H1 (cell line): ENCODE data around the gene EVA1C. TPM values are rescaled to one million over a fixed set of nuclear protein-coding genes. Genes with fewer than 3 reads are reported as not detected.

Experiments used
- CTCF ChIA-PET: fragments of 300-600 bp; sonication (Branson Sonifier 250); formaldehyde crosslinking; loops from one replicate; lab custom pipeline; 2021; ENCODE audit not compliant: partially characterized antibody; lab: Charles Lee
- POLR2A ChIA-PET: fragments of 300-600 bp; sonication (Branson Sonifier 250); formaldehyde crosslinking; loops from one replicate; lab custom pipeline; 2021; ENCODE audit warnings: inconsistent platforms; ENCODE audit not compliant: partially characterized antibody; lab: Charles Lee
- DNase-seq, 2 experiments: peaks; one replicate each; pipeline versions ENCODE4 v3.0.0 to v3.0.0-alpha.2; 2010 to 2022; ENCODE audit warnings: low spot score in 2 of 2, low read depth in 1 of 2, mixed read lengths in 1 of 2
- FAIRE-seq: peaks from 2 replicates; lab custom pipeline; 2011; peaks lifted over from hg19 to GRCh38; lab: Jason Lieb, UNC
- H2AFZ ChIP-seq: 2 replicates; pipeline ENCODE4 v1.8.1; 2012; ENCODE audit warnings: low read length, inconsistent platforms
- H2AK5ac ChIP-seq: 2 replicates; pipeline ENCODE4 v1.6.1; 2013; ENCODE audit warnings: low read depth, low read length
- H2BK120ac ChIP-seq: replicated peaks from 2 replicates; pipeline ENCODE3; 2013; ENCODE audit warnings: low read depth, low read length, inconsistent platforms
- H2BK12ac ChIP-seq: 2 replicates; pipeline ENCODE4 v1.6.1; 2013; ENCODE audit warnings: low read depth, low read length
- H2BK15ac ChIP-seq: 2 replicates; pipeline ENCODE4 v1.6.1; 2013; ENCODE audit warnings: low read length
- H2BK20ac ChIP-seq: 2 replicates; pipeline ENCODE4 v1.6.1; 2013; ENCODE audit warnings: low read length
- H2BK5ac ChIP-seq: 2 replicates; pipeline ENCODE4 v1.6.1; 2013; ENCODE audit warnings: low read depth, low read length
- H3K14ac ChIP-seq: 2 replicates; pipeline ENCODE4 v1.6.1; 2013; ENCODE audit warnings: inconsistent platforms; ENCODE audit not compliant: insufficient read length
- H3K18ac ChIP-seq: 2 replicates; pipeline ENCODE4 v1.6.1; 2013; ENCODE audit warnings: low read length; ENCODE audit errors: extremely low read depth
- H3K23ac ChIP-seq: 2 replicates; pipeline ENCODE4 v1.6.1; 2013; ENCODE audit warnings: inconsistent platforms; ENCODE audit not compliant: insufficient read length
- H3K23me2 ChIP-seq: 2 replicates; pipeline ENCODE4 v1.6.1; 2013; ENCODE audit warnings: low read depth, low read length
- H3K27ac ChIP-seq: 2 replicates; pipeline ENCODE4 v1.6.1; 2011; ENCODE audit warnings: low read depth, low read length, inconsistent platforms
- H3K27me3 ChIP-seq, 4 experiments: replicated peaks in 1 of 4; 1 replicate in 1 of 4; 2 replicates in 3 of 4; pipeline versions ENCODE4 v1.6.1 to v1.8.1; 2011 to 2013; ENCODE audit warnings: low read length in 3 of 4, mild to moderate bottlenecking in 3 of 4, inconsistent platforms in 2 of 4, mixed read lengths in 2 of 4, moderate library complexity in 1 of 4; ENCODE audit not compliant: control insufficient read depth in 3 of 4, insufficient read depth in 3 of 4; ENCODE audit errors: extremely low read depth in 1 of 4
- H3K36me3 ChIP-seq, 4 experiments: 2 replicates each; pipeline versions ENCODE4 v1.6.1 to v1.8.1; 2011 to 2013; ENCODE audit warnings: mild to moderate bottlenecking in 4 of 4, low read length in 3 of 4, moderate library complexity in 2 of 4, control low read depth in 1 of 4, inconsistent platforms in 1 of 4; ENCODE audit not compliant: insufficient read depth in 4 of 4, control insufficient read depth in 2 of 4
- H3K4ac ChIP-seq: replicated peaks from 2 replicates; pipeline ENCODE3; 2013; ENCODE audit warnings: low read length, low read depth, mixed read lengths, inconsistent platforms; ENCODE audit not compliant: insufficient read length
- H3K4me1 ChIP-seq, 4 experiments: replicated peaks in 1 of 4; 1 replicate in 1 of 4; 2 replicates in 3 of 4; pipeline versions ENCODE4 v1.6.1 to v1.8.1; 2011 to 2013; ENCODE audit warnings: low read length in 3 of 4, inconsistent platforms in 2 of 4, mixed read lengths in 1 of 4; ENCODE audit not compliant: insufficient read depth in 4 of 4, control insufficient read depth in 3 of 4
- H3K4me2 ChIP-seq, 2 experiments: 2 replicates each; pipeline versions ENCODE4 v1.6.1 to v1.8.1; 2011 to 2013; ENCODE audit warnings: low read depth in 2 of 2, low read length in 2 of 2, control low read depth in 1 of 2, inconsistent platforms in 1 of 2, mild to moderate bottlenecking in 1 of 2; ENCODE audit not compliant: insufficient read depth in 1 of 2
- H3K4me3 ChIP-seq, 4 experiments: fragments of 200-600, 300-600 bp in 1 of 4; sonication (generic), shearing (Covaris generic), sonication (Bioruptor Twin) in 1 of 4; 2 replicates each; pipeline versions ENCODE4 v1.5.1 to v1.8.1; 2011 to 2016; ENCODE audit warnings: low read length in 4 of 4, low read depth in 3 of 4, control low read depth in 2 of 4, inconsistent platforms in 2 of 4, mild to moderate bottlenecking in 2 of 4, mixed read lengths in 1 of 4, moderate library complexity in 1 of 4; ENCODE audit not compliant: insufficient read depth in 2 of 4; ENCODE audit errors: extremely low read depth in 1 of 4
- H3K56ac ChIP-seq: replicated peaks from 2 replicates; pipeline ENCODE3; 2013; ENCODE audit warnings: low read depth, mild to moderate bottlenecking, mixed read lengths, low read length, inconsistent platforms; ENCODE audit not compliant: insufficient read length
- H3K79me1 ChIP-seq: 2 replicates; pipeline ENCODE4 v1.6.1; 2013; ENCODE audit warnings: low read depth, low read length, control low read depth
- H3K79me2 ChIP-seq, 2 experiments: 2 replicates each; pipeline versions ENCODE4 v1.6.1 to v1.8.1; 2012 to 2013; ENCODE audit warnings: low read length in 2 of 2, mild to moderate bottlenecking in 2 of 2, inconsistent platforms in 1 of 2; ENCODE audit not compliant: insufficient read depth in 2 of 2, control insufficient read depth in 1 of 2
- H3K9ac ChIP-seq, 4 experiments: replicated peaks in 1 of 4; 1 replicate in 1 of 4; 2 replicates in 3 of 4; pipeline versions ENCODE4 v1.6.1 to v1.8.1; 2011 to 2013; ENCODE audit warnings: low read depth in 3 of 4, low read length in 3 of 4, control low read depth in 2 of 4, mild to moderate bottlenecking in 2 of 4, moderate library complexity in 2 of 4, inconsistent platforms in 1 of 4; ENCODE audit errors: extremely low read depth in 1 of 4
- H3K9me3 ChIP-seq, 2 experiments: 2 replicates each; pipeline versions ENCODE4 v1.6.1 to v1.8.1; 2012 to 2013; ENCODE audit warnings: mild to moderate bottlenecking in 2 of 2, moderate library complexity in 2 of 2, control low read depth in 1 of 2, inconsistent platforms in 1 of 2, low read depth in 1 of 2, low read length in 1 of 2, mixed read lengths in 1 of 2; ENCODE audit not compliant: insufficient read depth in 2 of 2
- H4K20me1 ChIP-seq, 2 experiments: replicated peaks in 1 of 2; 2 replicates each; pipeline versions ENCODE3 to v1.8.1; 2011 to 2013; ENCODE audit warnings: inconsistent platforms in 2 of 2, low read length in 2 of 2, mild to moderate bottlenecking in 1 of 2; ENCODE audit not compliant: insufficient read depth in 2 of 2, control insufficient read depth in 1 of 2
- H4K5ac ChIP-seq: 2 replicates; pipeline ENCODE4 v1.6.1; 2013; ENCODE audit warnings: low read length, low read depth, mixed read lengths, inconsistent platforms; ENCODE audit not compliant: insufficient read length
- H4K8ac ChIP-seq: 2 replicates; pipeline ENCODE4 v1.8.0; 2013; ENCODE audit warnings: mild to moderate bottlenecking, moderate library complexity, low read length, inconsistent platforms; ENCODE audit not compliant: insufficient read depth; ENCODE audit errors: extremely low read depth
- H4K91ac ChIP-seq: replicated peaks from 2 replicates; pipeline ENCODE3; 2013; ENCODE audit warnings: low read length, mixed read lengths, inconsistent platforms; ENCODE audit not compliant: insufficient read length
- BRCA1 ChIP-seq: IDR thresholded peaks from 2 replicates; pipeline ENCODE4 v1.6.1; 2012; ENCODE audit warnings: low read depth, low read length, improper control_type of control experiment
- CEBPB ChIP-seq: IDR thresholded peaks from 2 replicates; pipeline ENCODE4 v1.6.1; 2012; ENCODE audit warnings: low read depth, low read length
- EZH2 ChIP-seq: fragments of 200-600 bp; sonication (generic); IDR thresholded peaks from 2 replicates; pipeline ENCODE4 v1.7.1; 2012; ENCODE audit warnings: low read depth, mild to moderate bottlenecking, moderate library complexity, low read length, inconsistent platforms; ENCODE audit not compliant: severe bottlenecking
- KDM4A ChIP-seq: IDR thresholded peaks from one replicate; pipeline ENCODE4 v1.7.1; 2012; ENCODE audit warnings: low read depth, mild to moderate bottlenecking, moderate library complexity, low read length, inconsistent platforms; ENCODE audit not compliant: severe bottlenecking
- KDM5A ChIP-seq: fragments of 200-600 bp; IDR thresholded peaks from 2 replicates; pipeline ENCODE4 v1.7.1; 2012; ENCODE audit warnings: mild to moderate bottlenecking, low read length, inconsistent platforms, mixed read lengths
- POLR2A ChIP-seq, 2 experiments: IDR thresholded peaks; 1 replicate in 1 of 2; 2 replicates in 1 of 2; pipeline ENCODE4 v1.6.1; 2011; ENCODE audit warnings: low read depth in 2 of 2, low read length in 2 of 2, mild to moderate bottlenecking in 2 of 2; ENCODE audit errors: control extremely low read depth in 1 of 2
- POLR2AphosphoS5 ChIP-seq: IDR thresholded peaks from 2 replicates; pipeline ENCODE4 v1.6.1; 2011; ENCODE audit warnings: low read depth, low read length
- RNF2 ChIP-seq: fragments of 200-900, 300-1000 bp; sonication (generic); IDR thresholded peaks from 2 replicates; pipeline ENCODE4 v1.7.1; 2016; ENCODE audit warnings: borderline replicate concordance, low read depth, mild to moderate bottlenecking, antibody characterized with exemption, low read length; ENCODE audit not compliant: poor library complexity, severe bottlenecking; ENCODE audit errors: missing control alignments
- SAP30 ChIP-seq: fragments of 300-600 bp; sonication (generic); IDR thresholded peaks from 2 replicates; pipeline ENCODE4 v1.7.1; 2012; ENCODE audit warnings: low read length, moderate library complexity, mild to moderate bottlenecking, inconsistent platforms; ENCODE audit not compliant: insufficient read depth, insufficient replicate concordance
- SRF ChIP-seq: IDR thresholded peaks from 2 replicates; pipeline ENCODE4 v1.6.1; 2011; ENCODE audit warnings: mild to moderate bottlenecking, low read depth, low read length, moderate library complexity
- TCF12 ChIP-seq: IDR thresholded peaks from 2 replicates; pipeline ENCODE4 v1.6.1; 2011; ENCODE audit warnings: low read depth, mild to moderate bottlenecking, low read length
- WGBS, 2 experiments: shearing (Covaris generic) in 1 of 2; methylation state at CpG; one replicate each; pipeline versions ENCODE4 v1.1.6 to v1.1.7; 2013 to 2015; ENCODE audit warnings: low lambda C conversion rate in 2 of 2, mixed read lengths in 2 of 2, inconsistent platforms in 1 of 2, low coverage in 1 of 2, missing lambda C conversion rate in 1 of 2; ENCODE audit not compliant: insufficient replicate concordance in 2 of 2, insufficient coverage in 1 of 2, insufficient read length in 1 of 2; ENCODE audit errors: extremely low coverage in 1 of 2, missing lambda C conversion rate in 1 of 2; 5-methylcytosine and 5-hydroxymethylcytosine counted together
- polyA plus RNA-seq, 7 experiments: library from polyadenylated mRNA; depleted of rRNA in 3 of 7; stranded (reverse) in 5 of 7; unstranded in 2 of 7; fragments of >200 nt in 5 of 7; fragments of 200-250 nt in 2 of 7; gene quantifications; 1 replicate in 5 of 7; 2 replicates in 1 of 7; 4 replicates in 1 of 7; pipeline versions ENCODE4 v1.2.1 to v1.2.3, GENCODE V29; 2011 to 2013; ENCODE audit warnings: missing spikeins in 2 of 7, mixed read lengths in 2 of 7
- total RNA-seq: library from RNA; stranded (reverse); fragmentation: NEBNext Ultra II Directional; extraction: Animal tissue kit (Norgen Biotek cat#: 25700); gene quantifications from 2 replicates; pipeline ENCODE4 v1.2.1, GENCODE V29; 2021
- TF ChIP-seq, protein P1 (sequence below), 3 experiments: IDR thresholded peaks; 1 replicate in 2 of 3; 2 replicates in 1 of 3; pipeline versions ENCODE4 v1.5.1 to v1.6.1; 2011; ENCODE audit warnings: low read length in 3 of 3, mild to moderate bottlenecking in 3 of 3, inconsistent platforms in 2 of 3, low read depth in 1 of 3, moderate library complexity in 1 of 3; ENCODE audit not compliant: insufficient read depth in 1 of 3; ENCODE audit errors: control extremely low read depth in 1 of 3

The EVA1C gene
- total and polyA plus RNA-seq, 2 of the 8 experiments (the other 6 are each of a cell fraction or from before 2014, with no cell fraction given), result 2.6 to 3.6 TPM

DNA sequence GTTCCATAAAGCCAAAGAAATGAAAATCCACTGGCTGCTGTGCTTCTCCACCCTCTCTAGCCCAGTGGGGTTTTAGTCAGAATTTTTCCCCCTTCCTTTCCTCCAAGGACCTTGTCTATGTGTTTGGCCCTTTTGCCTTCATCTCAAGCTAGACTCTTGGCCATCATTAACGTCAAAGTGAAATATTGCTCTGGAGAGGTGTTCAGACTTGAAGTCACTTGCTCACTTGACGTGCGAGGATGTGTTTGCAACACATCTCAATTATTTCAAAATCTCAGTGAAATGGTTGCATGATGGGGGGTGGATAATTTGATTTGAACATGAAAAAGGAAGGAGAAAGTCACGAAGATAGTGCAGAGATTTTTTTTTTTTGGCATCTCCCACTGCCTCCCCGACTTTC, 13.6 kb downstream of the EVA1C start:
- Histone ChIP-seq H3K23me2 (no peaks in the 10 kb centered on the region), H2BK5ac (no peak overlapping the region), H2BK15ac (peak overlapping the region; percentile 46; the same call in 1 of the 2 replicates), H3K9ac (no peak overlapping the region), H3K56ac (no peak overlapping the region), H3K18ac (no peak overlapping the region), H3K79me2 (no peaks in the 10 kb centered on the region), H3K14ac (no peak overlapping the region), H3K4ac (no peak overlapping the region), H3K4me2 (no peak overlapping the region), H3K4me1 (peaks cover 0 to 3% (median under 1%) of the 10 kb centered on the region in 4 experiments; a peak in 2 of 7 replicates), H3K36me3 (no peaks in the 10 kb centered on the region), H4K8ac (no peak overlapping the region), H3K27ac (no peak overlapping the region), H3K79me1 (no peaks in the 10 kb centered on the region), H2BK120ac (no peak overlapping the region), H4K5ac (no peak overlapping the region), H2BK20ac (no peak overlapping the region), H4K20me1 (no peaks in the 10 kb centered on the region), H3K23ac (no peak overlapping the region), H2AFZ (no peak overlapping the region), H2AK5ac (no peak overlapping the region), H3K4me3 (no peak overlapping the region), H3K27me3 (no peaks in the 10 kb centered on the region), H2BK12ac (no peak overlapping the region), H3K9me3 (peaks cover 2 to 6% of the 10 kb centered on the region in 2 experiments; a peak in 1 of 4 replicates), H4K91ac (no peak overlapping the region)
- CTCF ChIA-PET, result interaction anchor here (0.5 to 2.6 kb wide), 8 partner anchors 10 to 174 kb away, joined by 3 to 7 read pairs (median 4); no protein-coding TSS in a partner anchor
- POLR2A ChIA-PET, result no interaction called here
- no peak for DNase-seq
- no peak for FAIRE-seq
- 86% methylated on average over 5 of the region's 5 CpGs; no CpG with 5 or more reads in 1 of the 2 experiments for WGBS, 2 experiments
- TF ChIP-seq BRCA1 (no peak), KDM5A (no peak), CEBPB (no peak), TCF12 (no peak), SAP30 (no peak), KDM4A (no peak), EZH2 (no peak), POLR2AphosphoS5 (no peak), SRF (no peak), RNF2 (no peak), POLR2A (IDR thresholded peaks at IDR 0.05; ENCODE audit: control extremely low read depth in 1 of 2, low read depth in 2 of 2, low read length in 2 of 2) (no peak)
- TF ChIP-seq, protein P1, sequence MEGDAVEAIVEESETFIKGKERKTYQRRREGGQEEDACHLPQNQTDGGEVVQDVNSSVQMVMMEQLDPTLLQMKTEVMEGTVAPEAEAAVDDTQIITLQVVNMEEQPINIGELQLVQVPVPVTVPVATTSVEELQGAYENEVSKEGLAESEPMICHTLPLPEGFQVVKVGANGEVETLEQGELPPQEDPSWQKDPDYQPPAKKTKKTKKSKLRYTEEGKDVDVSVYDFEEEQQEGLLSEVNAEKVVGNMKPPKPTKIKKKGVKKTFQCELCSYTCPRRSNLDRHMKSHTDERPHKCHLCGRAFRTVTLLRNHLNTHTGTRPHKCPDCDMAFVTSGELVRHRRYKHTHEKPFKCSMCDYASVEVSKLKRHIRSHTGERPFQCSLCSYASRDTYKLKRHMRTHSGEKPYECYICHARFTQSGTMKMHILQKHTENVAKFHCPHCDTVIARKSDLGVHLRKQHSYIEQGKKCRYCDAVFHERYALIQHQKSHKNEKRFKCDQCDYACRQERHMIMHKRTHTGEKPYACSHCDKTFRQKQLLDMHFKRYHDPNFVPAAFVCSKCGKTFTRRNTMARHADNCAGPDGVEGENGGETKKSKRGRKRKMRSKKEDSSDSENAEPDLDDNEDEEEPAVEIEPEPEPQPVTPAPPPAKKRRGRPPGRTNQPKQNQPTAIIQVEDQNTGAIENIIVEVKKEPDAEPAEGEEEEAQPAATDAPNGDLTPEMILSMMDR (IDR thresholded peaks at IDR 0.05; ENCODE audit: control extremely low read depth in 1 of 3, insufficient read depth in 1 of 3, low read depth in 1 of 3, low read length in 3 of 3), result no peak
